Measurements from ENCODE around the gene HOXB3. TPM values are rescaled to one million over a fixed set of nuclear protein-coding genes. Genes with fewer than 3 reads are reported as not detected.

Gene HOXB3
- polyA plus RNA-seq, 4 donors: 112 to 237 (median 181) TPM

GRCh38 chr17:48626245-48627117 is 36.4 kb upstream of the HOXB3 start, which contains the start of gene HOXB9:
Gene HOXB9, minus strand, starts transcription at chr17:48626358. Its CDS starts 89 bp downstream, at chr17:48626269.
- peak in 1 of 4 donors; percentile 67 for DNase-seq (ENCODE audit: low read depth in 4 of 4, low spot score in 2 of 4)

GRCh38 chr17:48625495-48626244 is 35.6 kb upstream of the HOXB3 start:
- peak in 1 of 4 donors; percentile 21 for DNase-seq (ENCODE audit: low read depth in 4 of 4, low spot score in 2 of 4)

- DNase-seq (ENCODE audit: low read depth in 4 of 4, low spot score in 2 of 4): peak in 1 of 4 donors; percentile 19
These were observed 34.8 kb upstream of the HOXB3 start for GRCh38 chr17:48624544-48625494.

- no peak for DNase-seq (ENCODE audit: low read depth in 4 of 4, low spot score in 2 of 4)
These were observed 34.1 kb upstream of the HOXB3 start for GRCh38 chr17:48624118-48624517.

- no peak for DNase-seq (ENCODE audit: low read depth in 4 of 4, low spot score in 2 of 4)
These were observed 33.5 kb upstream of the HOXB3 start for GRCh38 chr17:48623583-48623982.

DNA sequence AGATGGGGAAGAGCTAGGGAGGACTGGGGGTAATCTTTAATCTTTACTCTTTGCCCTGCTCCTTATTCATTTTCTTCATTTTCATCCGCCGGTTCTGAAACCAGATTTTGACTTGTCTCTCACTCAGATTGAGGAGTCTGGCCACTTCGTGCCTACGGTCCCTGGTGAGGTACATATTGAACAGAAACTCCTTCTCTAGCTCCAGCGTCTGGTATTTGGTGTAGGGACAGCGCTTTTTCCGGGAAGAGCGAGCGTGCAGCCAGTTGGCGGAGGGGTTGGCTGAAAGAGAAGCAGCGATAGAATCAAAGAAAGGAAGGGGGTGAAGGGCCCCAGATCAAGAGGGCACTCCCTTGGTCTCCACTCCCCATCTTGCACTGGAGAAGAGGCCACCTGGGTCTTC is 32.8 kb upstream of the HOXB3 start:
- DNase-seq (ENCODE audit: low read depth in 4 of 4, low spot score in 2 of 4): no peak

DNA sequence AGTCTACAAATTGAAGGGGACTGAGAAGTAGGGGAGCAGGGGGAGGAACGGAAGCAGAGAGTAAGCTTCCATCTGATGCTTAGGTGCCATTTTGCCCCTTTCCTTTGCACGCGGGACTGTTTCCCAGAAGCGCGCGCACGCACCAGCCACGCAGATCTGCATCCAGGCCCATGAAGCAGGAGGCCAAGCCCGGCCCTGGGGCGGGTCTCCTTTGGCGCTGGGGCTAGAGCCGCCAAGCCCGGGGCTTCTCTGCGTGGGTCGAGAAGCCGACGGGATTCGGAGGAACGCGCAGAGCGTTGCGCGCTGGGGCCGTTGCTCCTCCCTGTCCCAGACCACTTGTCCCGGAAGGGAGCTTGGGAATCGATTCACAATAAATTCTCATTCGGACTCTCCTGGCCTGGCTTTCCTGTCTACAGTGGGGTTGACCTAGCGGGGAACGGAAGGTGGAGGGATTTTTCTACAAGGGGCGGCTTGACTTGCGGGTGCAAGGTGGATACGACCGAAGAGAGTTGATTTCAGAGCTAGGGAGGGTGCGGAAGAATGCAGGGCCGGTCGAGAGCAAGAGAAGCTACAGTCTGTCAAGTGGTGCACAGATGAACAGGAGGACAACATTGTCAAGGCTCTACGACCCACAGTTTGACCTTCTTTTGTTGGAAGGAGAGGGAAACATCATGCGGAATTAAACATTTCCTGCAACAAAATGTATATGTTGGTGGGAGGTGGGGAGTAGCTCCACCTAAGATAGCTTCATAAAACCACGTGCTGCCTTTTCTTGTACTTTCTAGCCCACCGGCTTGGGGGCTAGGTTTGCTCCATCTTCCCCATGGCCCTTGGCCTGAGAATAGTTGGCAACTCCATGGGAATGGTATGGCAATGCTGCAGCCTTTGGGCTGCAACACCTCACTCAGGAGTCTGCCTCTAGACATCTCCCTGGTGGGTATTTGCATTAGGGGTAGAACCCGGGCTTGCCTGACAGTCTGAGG is 31.7 kb upstream of the HOXB3 start:
- no peak for DNase-seq (ENCODE audit: low read depth in 4 of 4, low spot score in 2 of 4)

GRCh38 chr17:48620461-48621139 is 30.6 kb upstream of the HOXB3 start:
- peak in 1 of 4 donors; percentile 48 for DNase-seq (ENCODE audit: low read depth in 4 of 4, low spot score in 2 of 4)

DNA sequence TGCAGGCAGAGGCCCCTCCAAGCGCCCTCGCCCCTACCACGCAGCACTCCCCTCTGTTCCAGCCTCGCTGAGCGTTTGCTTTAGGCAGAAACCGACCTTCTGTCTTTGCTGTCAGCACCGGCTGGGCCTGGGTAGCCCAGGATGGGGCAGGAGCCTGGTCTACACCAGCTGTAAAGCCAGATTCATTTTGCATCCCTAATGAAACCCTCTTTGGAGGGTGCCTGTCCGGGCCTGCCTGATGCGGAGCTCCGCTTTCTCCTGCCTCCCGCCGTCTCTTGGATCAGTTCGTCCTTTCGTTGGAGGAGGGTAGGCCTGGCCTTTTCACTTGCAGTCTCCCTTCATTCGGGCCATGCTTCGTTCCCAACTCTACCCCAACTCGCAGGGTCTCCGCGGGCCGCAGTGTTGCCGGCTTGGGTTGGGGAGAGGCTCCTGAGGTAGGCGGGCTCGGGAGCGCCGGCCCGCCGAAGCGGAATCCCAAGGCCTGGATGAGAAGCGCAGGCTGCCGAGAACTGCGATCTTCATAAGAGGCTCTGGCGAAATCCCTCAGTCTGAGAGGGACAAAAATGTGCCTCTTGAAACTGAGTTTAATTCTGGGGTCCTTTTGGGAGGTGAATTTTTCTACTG is 29.9 kb upstream of the HOXB3 start:
- DNase-seq (ENCODE audit: low read depth in 4 of 4, low spot score in 2 of 4): no peak

DNA sequence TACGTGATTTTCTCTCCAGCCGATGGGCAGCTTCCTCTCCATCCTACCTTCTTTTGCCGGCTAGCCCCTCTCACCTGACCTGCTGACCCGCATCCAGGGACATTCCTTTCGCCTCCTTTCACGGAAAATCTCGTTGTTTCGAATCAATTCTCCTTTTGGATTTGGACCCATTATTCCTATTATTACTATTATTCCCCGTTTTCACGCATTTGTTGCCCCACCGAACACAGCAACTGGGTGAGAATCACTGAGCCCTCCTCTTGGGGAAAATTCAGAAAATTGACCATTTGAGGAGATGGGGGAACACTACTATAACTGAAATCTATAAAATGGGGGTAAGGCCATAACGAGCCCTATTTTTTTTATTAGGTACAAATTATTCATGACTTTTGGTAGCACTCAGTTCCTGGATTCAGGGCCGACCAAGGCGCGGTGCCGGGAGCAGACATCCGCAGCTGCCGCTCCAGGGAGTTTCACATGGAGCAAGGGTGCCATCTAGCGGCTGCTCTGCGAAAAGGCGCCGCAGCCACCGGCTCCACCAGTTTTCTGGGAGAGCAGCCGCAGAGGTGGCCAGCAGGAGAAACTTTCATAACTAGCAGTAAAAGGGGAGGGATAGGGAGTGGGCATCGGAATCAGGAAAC is 28.3 kb upstream of the HOXB3 start:
- peak in 2 of 4 donors; percentile 85 to 88 for DNase-seq (ENCODE audit: low read depth in 4 of 4, low spot score in 2 of 4)

DNA sequence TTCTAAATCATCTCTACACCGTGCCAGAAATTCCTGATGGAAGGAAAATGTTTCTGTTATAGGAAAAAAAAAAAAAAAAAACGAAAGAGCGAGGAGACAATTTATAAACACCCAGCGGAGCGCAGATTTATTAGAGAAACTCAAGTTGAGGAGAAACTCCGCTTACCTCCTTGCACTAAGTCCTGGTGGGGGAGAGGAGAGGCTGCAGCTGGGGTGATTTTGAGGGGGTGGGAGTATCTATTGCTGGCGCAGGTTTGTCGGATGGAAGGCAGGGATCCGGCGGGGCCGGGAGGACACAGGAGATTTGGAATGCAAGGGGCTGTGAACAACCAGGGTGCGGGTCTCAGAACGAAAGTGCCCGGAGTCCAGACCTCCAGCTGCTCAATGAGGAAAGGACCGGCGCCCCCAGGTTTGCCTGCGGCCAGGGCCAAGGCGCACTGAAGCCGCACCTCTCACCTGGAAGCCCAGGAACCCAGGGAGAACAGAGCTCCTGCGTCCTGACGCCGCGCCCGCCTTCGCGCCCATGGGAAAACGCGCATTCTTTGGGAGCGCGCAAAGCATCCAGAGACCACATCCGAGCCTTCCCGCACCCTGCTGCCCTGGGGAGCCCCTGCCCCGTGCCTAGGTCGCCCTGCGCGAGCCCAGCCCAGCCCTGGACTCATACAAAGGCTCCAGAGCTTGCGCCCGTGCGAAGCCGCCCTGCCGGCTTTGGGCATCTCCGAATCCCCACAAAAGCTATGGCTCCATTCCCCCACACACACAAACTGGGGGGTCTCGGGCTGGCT is 27.6 kb upstream of the HOXB3 start:
- DNase-seq (ENCODE audit: low read depth in 4 of 4, low spot score in 2 of 4): peak in 1 of 4 donors; percentile 45

DNA sequence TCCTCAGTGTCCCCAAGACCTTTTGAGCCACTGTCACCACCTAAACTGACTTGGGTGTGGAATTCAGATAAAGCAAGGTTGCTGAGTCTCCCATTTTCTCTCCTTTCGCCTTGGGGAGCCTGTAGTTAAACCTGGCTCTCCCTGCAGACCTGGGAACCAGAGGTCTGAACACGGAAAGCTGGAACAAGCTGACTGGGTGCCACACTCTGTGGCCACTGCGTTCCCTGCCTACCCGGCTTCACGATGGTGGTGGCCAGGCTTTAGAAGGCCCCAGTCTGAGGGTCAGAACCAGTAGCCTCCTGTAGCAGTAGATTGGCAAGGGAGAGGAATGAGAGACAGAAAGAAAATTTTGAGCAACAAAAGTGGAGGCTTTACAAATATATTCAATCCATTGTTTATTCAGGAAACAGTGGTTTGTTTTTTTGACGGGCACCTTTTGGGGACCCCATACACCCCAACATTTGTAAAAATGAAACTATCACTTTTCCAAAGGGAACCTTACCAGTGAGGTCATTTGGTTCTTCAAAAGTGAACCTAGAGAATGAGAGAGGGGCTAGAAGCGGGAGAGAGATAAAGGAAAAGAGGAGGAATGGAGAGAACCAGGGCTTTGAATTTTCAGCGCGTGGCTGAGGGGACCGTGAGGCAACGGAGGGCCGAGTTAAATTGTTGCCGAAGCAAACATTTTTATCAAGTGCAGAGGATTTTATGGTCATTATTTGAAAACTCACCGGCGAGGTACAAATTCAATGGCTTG is 26.9 kb upstream of the HOXB3 start:
- DNase-seq (ENCODE audit: low read depth in 4 of 4, low spot score in 2 of 4): peak in 1 of 4 donors; percentile 25

GRCh38 chr17:48615963-48616716 is 26.1 kb upstream of the HOXB3 start:
- DNase-seq (ENCODE audit: low read depth in 4 of 4, low spot score in 2 of 4): peak in 3 of 4 donors; percentile 33 to 45 (median 37)

DNA sequence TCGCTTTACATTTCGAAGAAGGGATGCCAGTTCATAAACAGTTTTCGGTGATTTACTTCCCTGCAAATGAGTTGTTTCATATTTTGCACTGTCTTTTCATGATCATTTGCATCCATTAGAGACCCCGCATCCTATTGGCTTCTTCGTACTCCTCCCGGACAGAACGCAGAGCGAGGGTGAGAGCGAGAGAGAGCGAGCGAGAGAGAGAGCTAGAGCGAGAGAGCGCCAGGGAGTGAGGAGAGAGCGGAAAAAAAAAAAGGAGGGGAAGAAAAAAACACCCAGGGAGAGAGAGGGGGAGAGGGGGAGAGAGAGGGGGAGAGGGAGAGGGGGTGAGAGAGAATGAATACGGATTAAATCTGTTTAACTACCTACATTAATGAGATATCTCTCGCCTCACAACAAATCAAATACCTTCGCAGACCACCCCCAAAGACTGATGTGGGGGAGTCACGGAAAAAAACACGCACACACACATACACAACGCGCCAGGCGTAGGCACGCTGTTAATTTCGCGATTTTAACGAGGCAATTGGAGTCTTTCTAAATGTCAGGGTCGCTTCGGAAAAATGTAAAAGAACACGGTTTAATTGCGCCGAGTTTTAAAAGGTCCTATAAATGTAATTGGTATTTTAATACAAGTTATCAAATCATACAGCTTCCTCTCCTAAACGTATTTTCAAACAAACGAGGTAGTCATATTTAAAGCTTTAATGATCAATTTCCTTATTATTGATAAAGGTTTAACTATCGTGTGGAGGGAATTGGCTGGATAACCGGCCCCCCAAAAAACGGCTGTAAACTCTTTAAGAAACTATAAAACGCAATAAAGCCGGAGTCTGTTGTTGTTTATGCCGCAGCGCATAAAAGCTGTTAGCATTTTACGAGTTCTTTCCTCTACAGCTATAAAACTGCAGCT is 25.3 kb upstream of the HOXB3 start, which contains the start of gene HOXB8:
HOXB8 (minus strand) TSS at position 246 of the 916 bp plus-strand sequence. CDS start 588 bp downstream, outside the sequence.
- peak in 3 of 4 donors; percentile 58 to 75 (median 63) for DNase-seq (ENCODE audit: low read depth in 4 of 4, low spot score in 2 of 4)
